Activated CD8-positive, alpha-beta T cell treated with anti-CD3 and anti-CD28 coated beads for 36 hours (primary cell): Measurements from ENCODE around the gene TSPYL1. TPM values are rescaled to one million over a fixed set of nuclear protein-coding genes. Genes with fewer than 3 reads are reported as not detected.
A peak's percentile ranks its signal among the peaks of the same experiment; 100 is the strongest.

Experiments
- ATAC-seq: fragments of 200-7000 bp; cut with Tn5 transposase; one replicate; pipeline ENCODE4 v1.10.0; 2021; ENCODE audit warnings: mild to moderate bottlenecking, moderate library complexity
- CTCF ChIA-PET: fragments of 350-600 bp; sonication (Branson Sonifier 250); formaldehyde crosslinking; loops from one replicate; lab custom pipeline; 2021; ENCODE audit warnings: antibody characterized with exemption; lab: Charles Lee
- POLR2A ChIA-PET: fragments of 350-600 bp; sonication (Branson Sonifier 250); formaldehyde crosslinking; loops from one replicate; lab custom pipeline; 2021; ENCODE audit warnings: antibody characterized with exemption; lab: Charles Lee
- DNase-seq: peaks from one replicate; pipeline ENCODE4 v3.0.0-alpha.2; 2020
- H3K27ac Mint-ChIP-seq: one replicate; pipeline ENCODE4 v1.8.0; 2021; ENCODE audit warnings: mild to moderate bottlenecking, mixed read lengths
- H3K27me3 Mint-ChIP-seq: one replicate; pipeline ENCODE4 v1.8.0; 2021; ENCODE audit warnings: mixed read lengths
- H3K36me3 Mint-ChIP-seq: one replicate; pipeline ENCODE4 v1.8.0; 2021; ENCODE audit warnings: low read depth, mixed read lengths
- H3K4me1 Mint-ChIP-seq: one replicate; pipeline ENCODE4 v1.8.0; 2021; ENCODE audit warnings: low read depth, mixed read lengths
- H3K4me3 Mint-ChIP-seq: one replicate; pipeline ENCODE4 v1.8.0; 2021; ENCODE audit warnings: mild to moderate bottlenecking, moderate library complexity, mixed read lengths
- H3K9me3 Mint-ChIP-seq: one replicate; pipeline ENCODE4 v1.8.0; 2021; ENCODE audit warnings: mixed read lengths
- intact Hi-C: fragments of 100-400 bp; cut with micrococcal nuclease; formaldehyde crosslinking; loops from one replicate; pipeline ENCODE4 v1.10.0; 2022
- total RNA-seq, 2 experiments: library from RNA; stranded (reverse); gene quantifications; one replicate each; pipeline ENCODE4 v1.2.3, GENCODE V29; 2021
- TF ChIP-seq, protein P1 (sequence below): fragments of 200-600 bp; IDR thresholded peaks from one replicate; pipeline ENCODE4 v1.8.0; 2022; ENCODE audit warnings: antibody characterized with exemption, mild to moderate bottlenecking

The TSPYL1 gene
- 10 to 100 TPM; 38.5 to 38.6 TPM for total RNA-seq

DNA sequence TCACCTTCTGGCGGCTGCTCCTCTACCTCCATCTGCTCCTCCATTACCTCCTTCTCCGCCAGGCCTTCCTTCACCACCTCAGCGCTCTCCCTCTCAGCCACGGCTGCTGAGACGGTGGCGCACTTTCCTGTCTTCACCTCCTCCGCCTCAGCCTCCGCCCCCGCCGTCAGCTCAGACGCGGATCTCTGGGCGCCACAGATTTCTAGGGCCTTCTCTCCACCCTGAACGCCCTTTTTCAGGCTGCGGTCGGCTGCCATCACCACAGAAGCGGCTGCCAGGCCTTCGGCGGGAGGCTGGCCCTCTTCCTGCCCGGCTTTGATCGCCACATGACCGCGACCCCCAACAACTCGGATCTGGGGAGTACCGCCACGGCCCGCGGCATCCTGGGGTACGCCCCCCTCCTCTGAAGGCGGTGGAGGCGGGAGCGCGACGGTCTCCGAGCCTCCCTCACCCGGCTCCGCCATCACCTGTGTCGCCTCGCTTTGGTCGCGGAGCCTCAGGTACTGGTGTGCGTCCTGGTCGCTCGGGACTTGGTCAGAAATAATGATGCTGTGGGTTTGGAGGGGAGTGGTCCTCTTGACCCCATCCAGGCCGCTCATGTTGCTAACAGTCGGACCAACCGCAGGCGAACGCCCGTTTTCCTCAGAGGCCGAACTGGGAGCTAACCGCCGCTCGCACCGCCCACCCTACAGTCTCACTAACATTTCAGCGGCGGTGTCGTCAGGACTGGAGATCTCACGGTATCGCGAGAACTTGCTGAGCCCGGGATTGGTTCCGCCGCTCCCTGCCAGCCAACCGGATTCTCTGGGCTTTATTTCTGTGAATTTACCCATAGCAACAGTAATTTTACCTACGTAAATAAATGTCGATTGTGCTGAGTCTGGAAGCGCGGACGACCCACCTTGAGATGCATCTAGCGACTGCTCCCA lies at the start of gene TSPYL1:
Gene TSPYL1, minus strand, starts transcription at position 699 of the 929 bp plus-strand sequence. Its CDS starts 100 bp downstream, at position 599.
- TF ChIP-seq, protein P1, sequence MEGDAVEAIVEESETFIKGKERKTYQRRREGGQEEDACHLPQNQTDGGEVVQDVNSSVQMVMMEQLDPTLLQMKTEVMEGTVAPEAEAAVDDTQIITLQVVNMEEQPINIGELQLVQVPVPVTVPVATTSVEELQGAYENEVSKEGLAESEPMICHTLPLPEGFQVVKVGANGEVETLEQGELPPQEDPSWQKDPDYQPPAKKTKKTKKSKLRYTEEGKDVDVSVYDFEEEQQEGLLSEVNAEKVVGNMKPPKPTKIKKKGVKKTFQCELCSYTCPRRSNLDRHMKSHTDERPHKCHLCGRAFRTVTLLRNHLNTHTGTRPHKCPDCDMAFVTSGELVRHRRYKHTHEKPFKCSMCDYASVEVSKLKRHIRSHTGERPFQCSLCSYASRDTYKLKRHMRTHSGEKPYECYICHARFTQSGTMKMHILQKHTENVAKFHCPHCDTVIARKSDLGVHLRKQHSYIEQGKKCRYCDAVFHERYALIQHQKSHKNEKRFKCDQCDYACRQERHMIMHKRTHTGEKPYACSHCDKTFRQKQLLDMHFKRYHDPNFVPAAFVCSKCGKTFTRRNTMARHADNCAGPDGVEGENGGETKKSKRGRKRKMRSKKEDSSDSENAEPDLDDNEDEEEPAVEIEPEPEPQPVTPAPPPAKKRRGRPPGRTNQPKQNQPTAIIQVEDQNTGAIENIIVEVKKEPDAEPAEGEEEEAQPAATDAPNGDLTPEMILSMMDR: no peak
- intact Hi-C loops: loop anchor here (5.0 to 10.0 kb wide), 3 partner anchors 88 to 285 kb away; partner anchors contain the start of gene CALHM6
- POLR2A ChIA-PET: interaction anchor here (0.6 to 1.8 kb wide), 12 partner anchors 9 to 274 kb away, joined by 3 to 7 read pairs (median 4); partner anchors contain the start of genes CALHM4 and TSPYL4
- peak; percentile 92 for ATAC-seq
- Mint-ChIP-seq H3K27me3 (no peaks in the 10 kb centered on the region), H3K9me3 (no peaks in the 10 kb centered on the region), H3K4me3 (peak within 1 kb of the TSS; percentile 96), H3K4me1 (peaks cover 32% of the 10 kb centered on the region), H3K36me3 (peaks cover 40% of the 10 kb centered on the region), H3K27ac (peak within 1 kb of the TSS; percentile 99)
- DNase-seq: peak; percentile 97
- CTCF ChIA-PET: interaction anchor here (0.9 to 3.7 kb wide), 8 partner anchors 9 to 282 kb away, joined by 3 to 26 read pairs (median 6); no protein-coding TSS in a partner anchor

DNA sequence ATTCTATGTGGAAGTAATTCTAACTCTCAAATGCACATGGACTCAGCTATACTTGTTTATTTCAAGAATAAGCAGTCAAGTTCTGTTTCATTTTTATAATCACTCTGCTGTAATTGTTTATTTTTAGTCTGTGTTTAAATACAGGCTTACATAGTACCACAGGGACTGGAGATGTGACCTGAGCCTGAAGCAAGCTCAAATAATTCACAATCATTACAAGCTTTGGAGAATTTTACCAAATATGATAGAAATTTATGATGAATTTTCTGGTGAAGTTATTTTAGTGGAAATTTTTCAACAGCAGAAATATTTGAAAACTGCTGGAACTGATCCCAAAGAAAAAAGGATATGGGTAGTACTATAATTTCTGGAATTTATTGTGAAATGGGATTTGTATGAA lies 49.4 kb upstream of the TSPYL1 start:
- no peaks in the 10 kb centered on the region for H3K4me1 Mint-ChIP-seq
- no peak overlapping the region for H3K27ac Mint-ChIP-seq
- DNase-seq (no peak), ATAC-seq (no peak)
- H3K9me3 Mint-ChIP-seq: peaks cover 2% of the 10 kb centered on the region
- TF ChIP-seq, protein P1: no peak
- H3K4me3 Mint-ChIP-seq: no peak overlapping the region
- H3K36me3 Mint-ChIP-seq: no peaks in the 10 kb centered on the region
- intact Hi-C loops: no loop called here
- no peaks in the 10 kb centered on the region for H3K27me3 Mint-ChIP-seq
- CTCF ChIA-PET: interaction anchor here (0.7 kb wide), 1 partner anchor 23 kb away, joined by 3 read pairs; no protein-coding TSS in a partner anchor
- POLR2A ChIA-PET: no interaction called here

DNA sequence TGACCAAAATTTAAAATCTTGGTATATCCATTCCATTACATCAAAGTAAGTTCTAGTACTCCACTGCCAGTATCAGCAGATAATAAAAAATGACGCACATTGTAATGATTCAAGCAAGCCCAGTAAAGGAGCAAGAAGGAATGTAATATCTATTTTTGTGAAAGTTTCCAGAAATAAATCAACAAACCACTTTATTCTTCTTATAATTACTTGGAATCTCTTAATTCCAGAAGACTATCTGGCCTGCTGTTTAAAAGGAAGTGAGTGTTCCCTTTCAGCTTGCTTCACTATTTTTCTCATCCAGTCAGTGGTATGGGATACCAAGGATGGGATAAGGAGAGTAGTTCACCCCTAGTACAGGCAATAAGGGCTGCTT lies 48.8 kb upstream of the TSPYL1 start:
- ChIA-PET CTCF (no interaction called here), POLR2A (no interaction called here)
- Mint-ChIP-seq H3K27me3 (no peaks in the 10 kb centered on the region), H3K4me1 (no peaks in the 10 kb centered on the region), H3K27ac (no peak overlapping the region), H3K36me3 (no peaks in the 10 kb centered on the region), H3K9me3 (peaks cover 2% of the 10 kb centered on the region), H3K4me3 (no peak overlapping the region)
- no peak for ATAC-seq
- DNase-seq: no peak
- intact Hi-C loops: no loop called here
- TF ChIP-seq, protein P1: no peak

DNA sequence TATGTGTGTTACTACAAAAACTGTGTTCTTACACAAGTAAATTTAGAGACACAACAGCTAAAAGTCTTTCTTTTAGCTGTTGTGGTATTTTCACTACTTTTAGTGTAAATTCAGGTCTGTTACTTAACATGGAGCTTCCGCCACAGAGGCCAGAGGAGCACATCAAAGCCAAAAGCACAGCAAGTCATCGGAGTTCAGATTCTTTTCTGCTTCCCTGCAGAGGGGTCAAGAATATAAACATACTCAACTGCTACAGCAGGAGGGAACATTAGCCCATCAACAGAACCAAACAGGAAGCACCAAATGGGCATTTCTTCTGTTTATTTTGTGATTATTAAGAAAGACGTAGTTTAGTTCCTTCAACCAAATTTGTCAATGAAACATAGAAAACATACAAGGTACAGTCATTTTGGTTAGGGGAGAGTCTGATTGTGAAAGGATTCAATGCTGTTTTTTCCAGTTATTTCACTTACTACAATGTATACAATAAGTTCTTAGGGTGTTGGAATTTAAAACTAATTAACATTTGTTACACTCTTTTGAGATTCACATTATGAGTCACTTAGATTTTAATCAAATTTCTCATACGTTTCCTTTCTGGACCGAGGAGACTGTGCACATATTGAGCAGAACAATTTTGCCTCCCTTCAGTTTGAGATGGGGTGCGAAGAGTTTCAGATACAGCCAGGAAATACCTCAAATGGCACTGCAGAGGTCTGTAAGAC lies 48.2 kb upstream of the TSPYL1 start:
- Mint-ChIP-seq H3K36me3 (no peaks in the 10 kb centered on the region), H3K9me3 (no peaks in the 10 kb centered on the region), H3K4me3 (no peak overlapping the region), H3K27ac (no peak overlapping the region), H3K27me3 (no peaks in the 10 kb centered on the region), H3K4me1 (no peaks in the 10 kb centered on the region)
- TF ChIP-seq, protein P1: no peak
- ChIA-PET CTCF (no interaction called here), POLR2A (no interaction called here)
- no peak for ATAC-seq
- DNase-seq: no peak
- intact Hi-C loops: no loop called here
